ENCODE data around the gene ANO6. TPM values are rescaled to one million over a fixed set of nuclear protein-coding genes. Genes with fewer than 3 reads are reported as not detected.

ANO6 gene
- total and polyA plus RNA-seq, 10 donors = 2.3 to 38.5 (median 31.7) TPM

DNA sequence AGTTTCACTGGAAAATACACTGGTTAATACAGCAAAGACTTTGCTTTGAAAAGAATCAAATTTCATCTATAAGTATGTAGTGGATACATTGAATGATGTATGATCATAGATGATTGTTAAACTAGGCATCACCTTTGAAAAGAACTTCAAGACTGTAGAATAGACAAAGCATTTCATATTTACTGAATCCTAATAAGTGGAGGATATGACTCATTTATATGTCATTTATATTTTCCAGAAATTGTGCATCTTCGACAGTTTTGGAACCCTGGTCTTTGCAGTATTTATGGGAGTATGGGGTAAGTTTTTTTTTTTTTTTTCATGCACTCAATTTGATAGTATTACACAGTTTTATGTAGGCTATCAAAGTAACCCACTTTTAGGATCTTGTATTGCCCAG, 161.9 kb downstream of the ANO6 start:
- no peak overlapping the region for H3K27ac ChIP-seq

DNA sequence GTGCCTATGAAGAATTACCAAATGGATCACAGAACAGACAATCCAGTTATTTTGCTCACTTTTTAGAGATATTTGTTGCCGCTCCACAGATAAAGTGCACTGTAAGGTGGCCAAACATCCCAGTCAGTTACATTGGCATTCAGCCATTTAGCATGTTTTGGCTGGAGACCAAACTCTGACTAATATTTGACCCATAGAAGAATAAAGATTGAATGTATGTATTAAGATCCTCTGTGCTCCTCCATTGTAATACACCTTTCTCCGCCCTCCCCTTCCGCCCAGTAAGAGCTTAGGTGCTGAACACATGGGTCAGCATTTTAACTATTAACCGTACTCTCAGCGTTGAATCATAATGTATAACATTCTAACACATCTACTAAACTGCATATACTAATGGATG, 163.4 kb downstream of the ANO6 start:
- intact Hi-C loops (cut with DNase I; ENCODE audit: low total_unique reads) = no loop called here
- Histone ChIP-seq H3K4me1 (no peaks in the 10 kb centered on the region), H3K4me3 (no peak overlapping the region), H3K27ac (no peak overlapping the region), H3K27me3 (replicated peaks in 1 of 7) (no peaks in the 10 kb centered on the region), H3K36me3 (peaks cover 0 to 72% (median 24%) of the 10 kb centered on the region in 6 donors), H3K9me3 (no peaks in the 10 kb centered on the region)
- WGBS, 5 donors = 94 to 99% (median 98%) methylated on average over 5 of the region's 5 CpGs
- no peak for DNase-seq
- TF ChIP-seq, protein P1, sequence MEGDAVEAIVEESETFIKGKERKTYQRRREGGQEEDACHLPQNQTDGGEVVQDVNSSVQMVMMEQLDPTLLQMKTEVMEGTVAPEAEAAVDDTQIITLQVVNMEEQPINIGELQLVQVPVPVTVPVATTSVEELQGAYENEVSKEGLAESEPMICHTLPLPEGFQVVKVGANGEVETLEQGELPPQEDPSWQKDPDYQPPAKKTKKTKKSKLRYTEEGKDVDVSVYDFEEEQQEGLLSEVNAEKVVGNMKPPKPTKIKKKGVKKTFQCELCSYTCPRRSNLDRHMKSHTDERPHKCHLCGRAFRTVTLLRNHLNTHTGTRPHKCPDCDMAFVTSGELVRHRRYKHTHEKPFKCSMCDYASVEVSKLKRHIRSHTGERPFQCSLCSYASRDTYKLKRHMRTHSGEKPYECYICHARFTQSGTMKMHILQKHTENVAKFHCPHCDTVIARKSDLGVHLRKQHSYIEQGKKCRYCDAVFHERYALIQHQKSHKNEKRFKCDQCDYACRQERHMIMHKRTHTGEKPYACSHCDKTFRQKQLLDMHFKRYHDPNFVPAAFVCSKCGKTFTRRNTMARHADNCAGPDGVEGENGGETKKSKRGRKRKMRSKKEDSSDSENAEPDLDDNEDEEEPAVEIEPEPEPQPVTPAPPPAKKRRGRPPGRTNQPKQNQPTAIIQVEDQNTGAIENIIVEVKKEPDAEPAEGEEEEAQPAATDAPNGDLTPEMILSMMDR (IDR thresholded peaks at IDR 0.05 in 8 of 11, conservative IDR thresholded peaks at IDR 0.05 in 3 of 11) = no peak
- TF ChIP-seq POLR2A (IDR thresholded peaks at IDR 0.05) (no peak), POLR2AphosphoS5 (IDR thresholded peaks at IDR 0.05) (no peak)

More for the DNA sequence above, 161.9 kb downstream of the ANO6 start:
- no peaks in the 10 kb centered on the region for H3K9me3 ChIP-seq
- H3K4me3 ChIP-seq = no peak overlapping the region
- no peaks in the 10 kb centered on the region for H3K27me3 ChIP-seq (replicated peaks in 1 of 7)
- DNase-seq = no peak
- H3K36me3 ChIP-seq = peaks cover 0 to 57% (median 15%) of the 10 kb centered on the region in 6 donors
- 76 to 100% (median 90%) methylated on average over 1 of the region's 1 CpG for WGBS, 5 donors
- TF ChIP-seq, protein P1 (IDR thresholded peaks at IDR 0.05 in 8 of 11, conservative IDR thresholded peaks at IDR 0.05 in 3 of 11) = no peak
- TF ChIP-seq POLR2AphosphoS5 (IDR thresholded peaks at IDR 0.05) (no peak), POLR2A (IDR thresholded peaks at IDR 0.05) (no peak)
- H3K4me1 ChIP-seq = no peaks in the 10 kb centered on the region
- intact Hi-C loops (cut with DNase I; ENCODE audit: low total_unique reads) = no loop called here

DNA sequence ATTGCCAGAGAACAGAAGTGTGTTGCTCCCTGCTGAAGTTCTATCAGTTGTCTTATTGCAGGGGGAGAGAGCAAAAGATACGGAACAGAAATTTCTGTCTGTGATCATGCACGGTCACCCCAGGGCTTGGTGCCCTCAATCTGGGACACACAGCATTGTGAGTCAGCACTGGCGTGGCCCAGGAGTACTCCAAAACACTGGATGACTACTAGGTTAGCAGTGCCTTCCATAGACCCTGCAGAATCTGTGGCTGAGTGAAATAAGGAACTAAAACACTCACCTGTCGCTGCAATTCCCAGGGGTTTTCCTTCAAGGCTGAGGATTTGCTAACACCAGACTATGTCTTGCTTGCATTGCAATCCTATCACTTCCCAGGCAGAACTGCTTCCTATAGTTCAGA, 165.5 kb downstream of the ANO6 start:
- WGBS, 5 donors = 69 to 94% (median 90%) methylated on average over 4 of the region's 4 CpGs
- H3K4me3 ChIP-seq = no peak overlapping the region
- peaks cover 0 to 93% (median 30%) of the 10 kb centered on the region in 6 donors for H3K36me3 ChIP-seq
- TF ChIP-seq, protein P1 (IDR thresholded peaks at IDR 0.05 in 8 of 11, conservative IDR thresholded peaks at IDR 0.05 in 3 of 11) = no peak
- TF ChIP-seq POLR2A (IDR thresholded peaks at IDR 0.05) (no peak), POLR2AphosphoS5 (IDR thresholded peaks at IDR 0.05) (no peak)
- no peaks in the 10 kb centered on the region for H3K9me3 ChIP-seq
- no peak overlapping the region for H3K27ac ChIP-seq
- no peaks in the 10 kb centered on the region for H3K4me1 ChIP-seq
- no peak for DNase-seq
- no peaks in the 10 kb centered on the region for H3K27me3 ChIP-seq (replicated peaks in 1 of 7)
- intact Hi-C loops (cut with DNase I; ENCODE audit: low total_unique reads) = no loop called here

DNA sequence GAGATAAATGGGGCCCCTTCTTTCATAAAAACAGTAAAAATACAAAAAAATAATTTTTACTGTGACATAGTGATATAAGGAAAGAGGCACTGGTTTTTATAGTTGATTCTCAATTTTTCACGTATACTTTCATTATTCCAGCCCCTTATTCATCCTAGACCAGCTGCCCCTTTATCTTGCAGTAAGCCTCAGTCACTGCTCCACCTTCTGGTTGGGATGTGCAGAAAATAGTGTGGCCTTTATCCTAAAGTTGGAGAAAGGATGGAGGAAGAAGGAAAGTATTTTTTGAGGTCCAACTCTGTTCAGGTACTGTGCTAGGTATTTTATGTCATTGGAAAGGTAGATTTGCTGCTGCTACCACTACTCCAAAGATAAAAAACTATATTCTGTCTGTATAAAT, 172.7 kb downstream of the ANO6 start:
- H3K9me3 ChIP-seq = no peaks in the 10 kb centered on the region
- intact Hi-C loops (cut with DNase I; ENCODE audit: low total_unique reads) = loop anchor here (5.0 kb wide), 1 partner anchor 216 kb away; no protein-coding TSS in a partner anchor
- 34 to 54% (median 49%) methylated on average over 1 of the region's 1 CpG for WGBS, 5 donors
- no peak overlapping the region for H3K27ac ChIP-seq
- H3K4me1 ChIP-seq = no peaks in the 10 kb centered on the region
- H3K4me3 ChIP-seq = no peak overlapping the region
- no peak for TF ChIP-seq POLR2AphosphoS5 (IDR thresholded peaks at IDR 0.05)
- TF ChIP-seq, protein P1 (IDR thresholded peaks at IDR 0.05 in 8 of 11, conservative IDR thresholded peaks at IDR 0.05 in 3 of 11) = peak in 9 of 11 experiments; percentile 15 to 59 (median 38)
- no peaks in the 10 kb centered on the region for H3K27me3 ChIP-seq (replicated peaks in 1 of 7)
- H3K36me3 ChIP-seq = peaks cover 0 to 96% (median 27%) of the 10 kb centered on the region in 6 donors
- DNase-seq = no peak
